Measurements from ENCODE around the gene GDF2.

GRCh38 chr10:47278152-47278473 is 44.1 kb upstream of the GDF2 start:
- TF ChIP-seq CTCF (IDR thresholded peaks at IDR 0.05 in 2 of 3, conservative IDR thresholded peaks at IDR 0.05 in 1 of 3; ENCODE audit: control insufficient read depth in 2 of 3, extremely low read depth in 1 of 3, insufficient read depth in 1 of 3, low read depth in 3 of 3, low read length in 3 of 3): no peak
- TF ChIP-seq CHD4 (IDR thresholded peaks at IDR 0.05): no peak
- TF ChIP-seq SP1 (IDR thresholded peaks at IDR 0.05; ENCODE audit: low read depth, low read length): no peak
- TF ChIP-seq FOXM1 (IDR thresholded peaks at IDR 0.05; ENCODE audit: low read depth, low read length): no peak
- TF ChIP-seq POLR2AphosphoS5 (IDR thresholded peaks at IDR 0.05; ENCODE audit: low read length): no peak
- no peak for TF ChIP-seq NFIC (IDR thresholded peaks at IDR 0.05; ENCODE audit: low read depth, low read length)
- no peak for TF ChIP-seq JUND (IDR thresholded peaks at IDR 0.05; ENCODE audit: low read depth, low read length)
- TF ChIP-seq CHD1 (IDR thresholded peaks at IDR 0.05; ENCODE audit: low read depth, low read length): no peak
- no peak for TF ChIP-seq HDAC2 (IDR thresholded peaks at IDR 0.05)
- no peak for TF ChIP-seq POLR2A (IDR thresholded peaks at IDR 0.05; ENCODE audit: low read depth, low read length)

Measured in GM12878 (cell line).